Astrocyte of the spinal cord (primary cell): ENCODE data around the gene GRIK1.

Source experiments
- DNase-seq: peaks from one replicate; pipeline ENCODE4 v3.0.0; 2011; ENCODE audit warnings: low read depth, low spot score
- H3K4me3 ChIP-seq: 2 replicates; pipeline ENCODE4 v1.5.1; 2011; ENCODE audit warnings: low read depth, mild to moderate bottlenecking, low read length, moderate library complexity
- CTCF ChIP-seq: IDR thresholded peaks from 2 replicates; pipeline ENCODE4 v1.5.1; 2012; ENCODE audit warnings: low read depth, mild to moderate bottlenecking, low read length, inconsistent platforms
- in situ Hi-C: cut with HindIII; loops from 2 replicates; pipeline ENCODE4 v1.10.0; 2017; ENCODE audit warnings: low sequenced_read_pairs

Gene GRIK1

GRCh38 chr21:29896884-29897283 lies 42.9 kb downstream of the GRIK1 start:
- no peak for DNase-seq
- no peak for TF ChIP-seq CTCF
- in situ Hi-C loops: no loop called here
- H3K4me3 ChIP-seq: no peak overlapping the region

GRCh38 chr21:29893687-29894086 lies 46.1 kb downstream of the GRIK1 start:
- no peak for DNase-seq

GRCh38 chr21:29892379-29892778 lies 47.4 kb downstream of the GRIK1 start:
- DNase-seq: no peak
- in situ Hi-C loops: no loop called here
- no peak for TF ChIP-seq CTCF
- no peak overlapping the region for H3K4me3 ChIP-seq

More at GRCh38 chr21:29893687-29894086, 46.1 kb downstream of the GRIK1 start:
- no peak for TF ChIP-seq CTCF
- in situ Hi-C loops: no loop called here
- H3K4me3 ChIP-seq: no peak overlapping the region

GRCh38 chr21:29888437-29888836 lies 51.4 kb downstream of the GRIK1 start:
- no peak for DNase-seq
- no peak for TF ChIP-seq CTCF
- H3K4me3 ChIP-seq: no peak overlapping the region
- in situ Hi-C loops: no loop called here

GRCh38 chr21:29887313-29888009 lies 52.3 kb downstream of the GRIK1 start:
- in situ Hi-C loops: no loop called here
- TF ChIP-seq CTCF: no peak
- H3K4me3 ChIP-seq: no peak overlapping the region
- DNase-seq: no peak

- in situ Hi-C loops: no loop called here
- no peak overlapping the region for H3K4me3 ChIP-seq
- DNase-seq: no peak
- TF ChIP-seq CTCF: no peak
Measured at GRCh38 chr21:29885491-29885890, 54.3 kb downstream of the GRIK1 start.
